Testis (tissue), 2 donors: ENCODE data around the gene MAP7D2.
"Not testable (repeated sequence)": the region's sequence is repeated elsewhere in the genome, so short reads cannot be mapped to it uniquely, and the experiment has no call there.

ENCODE experiments used
- POLR2A ChIP-seq: fragments of 450-650 bp; IDR thresholded peaks from one replicate; pipeline ENCODE4 v1.6.1; 2017; ENCODE audit warnings: antibody characterized with exemption, mild to moderate bottlenecking, moderate library complexity
- TF ChIP-seq, protein P1 (sequence below), 3 experiments: fragments of 450-650 bp in 2 of 3; fragments of 200-600 bp in 1 of 3; sonication (generic) in 1 of 3; IDR thresholded peaks; one replicate each; pipeline ENCODE4 v1.5.1; 2016 to 2019; ENCODE audit warnings: antibody characterized with exemption in 3 of 3, mild to moderate bottlenecking in 2 of 3, moderate library complexity in 1 of 3

DNA sequence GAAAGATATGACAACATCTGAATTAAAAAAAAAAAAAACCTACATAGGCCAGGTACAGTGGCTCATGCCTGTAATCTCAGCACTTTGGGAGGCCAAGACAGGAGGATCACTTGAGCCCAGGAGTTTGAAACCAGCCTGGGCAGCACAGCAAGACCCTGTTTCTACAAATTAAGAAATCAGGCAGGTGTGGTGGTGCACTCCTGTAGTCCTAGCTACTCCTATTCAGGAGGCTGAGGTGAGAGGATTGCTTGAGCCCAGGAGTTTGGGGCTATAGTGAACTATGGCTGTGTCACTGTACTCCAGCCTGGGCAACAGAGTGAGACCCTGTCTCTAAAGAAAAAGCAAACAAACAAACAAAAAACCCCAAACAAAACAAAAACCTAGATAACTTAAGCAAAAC lies 45.8 kb upstream of the MAP7D2 start:
- TF ChIP-seq POLR2A = not testable (repeated sequence)
- TF ChIP-seq, protein P1, sequence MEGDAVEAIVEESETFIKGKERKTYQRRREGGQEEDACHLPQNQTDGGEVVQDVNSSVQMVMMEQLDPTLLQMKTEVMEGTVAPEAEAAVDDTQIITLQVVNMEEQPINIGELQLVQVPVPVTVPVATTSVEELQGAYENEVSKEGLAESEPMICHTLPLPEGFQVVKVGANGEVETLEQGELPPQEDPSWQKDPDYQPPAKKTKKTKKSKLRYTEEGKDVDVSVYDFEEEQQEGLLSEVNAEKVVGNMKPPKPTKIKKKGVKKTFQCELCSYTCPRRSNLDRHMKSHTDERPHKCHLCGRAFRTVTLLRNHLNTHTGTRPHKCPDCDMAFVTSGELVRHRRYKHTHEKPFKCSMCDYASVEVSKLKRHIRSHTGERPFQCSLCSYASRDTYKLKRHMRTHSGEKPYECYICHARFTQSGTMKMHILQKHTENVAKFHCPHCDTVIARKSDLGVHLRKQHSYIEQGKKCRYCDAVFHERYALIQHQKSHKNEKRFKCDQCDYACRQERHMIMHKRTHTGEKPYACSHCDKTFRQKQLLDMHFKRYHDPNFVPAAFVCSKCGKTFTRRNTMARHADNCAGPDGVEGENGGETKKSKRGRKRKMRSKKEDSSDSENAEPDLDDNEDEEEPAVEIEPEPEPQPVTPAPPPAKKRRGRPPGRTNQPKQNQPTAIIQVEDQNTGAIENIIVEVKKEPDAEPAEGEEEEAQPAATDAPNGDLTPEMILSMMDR (IDR thresholded peaks at IDR 0.05) = not testable (repeated sequence)
